ENCODE results near the gene ADGRL2.
"Not testable (repeated sequence)": the region's sequence is repeated elsewhere in the genome, so short reads cannot be mapped to it uniquely, and the experiment has no call there.

Gene ADGRL2

GRCh38 chr1:81880781-81881180, 80.0 kb downstream of the ADGRL2 start:
- Histone ChIP-seq H3K79me2 (ENCODE audit: insufficient read depth, low read length) (no peaks in the 10 kb centered on the region), H3K27ac (ENCODE audit: low read length) (no peak overlapping the region)
- TF ChIP-seq EZH2 (IDR thresholded peaks at IDR 0.05; ENCODE audit: borderline replicate concordance, low read depth, low read length, severe bottlenecking) = no peak
- no peak for TF ChIP-seq CTCF (IDR thresholded peaks at IDR 0.05; ENCODE audit: borderline replicate concordance, extremely low read depth, low read length, poor library complexity, severe bottlenecking)

GRCh38 chr1:81885291-81885690, 84.6 kb downstream of the ADGRL2 start:
- ATAC-seq (ENCODE audit: insufficient read depth, low read depth) (no peak), DNase-seq (no peak)
- H3K4me3 ChIP-seq (ENCODE audit: low read depth in 1 of 2, low read length in 2 of 2) = no peak overlapping the region
- no peak overlapping the region for H2AFZ ChIP-seq (ENCODE audit: low read depth, low read length)
- no peaks in the 10 kb centered on the region for H4K20me1 ChIP-seq (ENCODE audit: insufficient read depth, low read length)
- no peak for TF ChIP-seq CTCF (IDR thresholded peaks at IDR 0.05; ENCODE audit: borderline replicate concordance, extremely low read depth, low read length, poor library complexity, severe bottlenecking)
- no peak for TF ChIP-seq EZH2 (IDR thresholded peaks at IDR 0.05; ENCODE audit: borderline replicate concordance, low read depth, low read length, severe bottlenecking)
- no peaks in the 10 kb centered on the region for H3K9me3 ChIP-seq (ENCODE audit: insufficient read depth, low read length, severe bottlenecking)
- H3K79me2 ChIP-seq (ENCODE audit: insufficient read depth, low read length) = no peaks in the 10 kb centered on the region
- no peaks in the 10 kb centered on the region for H3K27me3 ChIP-seq (ENCODE audit: insufficient read depth, low read length, poor library complexity)
- H3K9ac ChIP-seq (ENCODE audit: low read depth, low read length) = no peak overlapping the region
- H3K36me3 ChIP-seq (ENCODE audit: insufficient read depth, low read length) = no peaks in the 10 kb centered on the region
- H3K4me2 ChIP-seq (ENCODE audit: insufficient read depth, low read length) = no peak overlapping the region
- no peaks in the 10 kb centered on the region for H3K4me1 ChIP-seq (ENCODE audit: insufficient read depth, low read length)
- H3K27ac ChIP-seq (ENCODE audit: low read length) = no peak overlapping the region

More at GRCh38 chr1:81880781-81881180, 80.0 kb downstream of the ADGRL2 start:
- Histone ChIP-seq H3K9ac (ENCODE audit: low read depth, low read length) (no peak overlapping the region), H4K20me1 (ENCODE audit: insufficient read depth, low read length) (no peaks in the 10 kb centered on the region), H3K36me3 (ENCODE audit: insufficient read depth, low read length) (no peaks in the 10 kb centered on the region), H3K4me1 (ENCODE audit: insufficient read depth, low read length) (no peaks in the 10 kb centered on the region), H3K27me3 (ENCODE audit: insufficient read depth, low read length, poor library complexity) (no peaks in the 10 kb centered on the region), H3K9me3 (ENCODE audit: insufficient read depth, low read length, severe bottlenecking) (no peaks in the 10 kb centered on the region), H3K4me2 (ENCODE audit: insufficient read depth, low read length) (no peak overlapping the region), H3K4me3 (ENCODE audit: low read depth in 1 of 2, low read length in 2 of 2) (no peak overlapping the region), H2AFZ (ENCODE audit: low read depth, low read length) (no peak overlapping the region)
- ATAC-seq (ENCODE audit: insufficient read depth, low read depth) = no peak
- DNase-seq = no peak

- ATAC-seq (ENCODE audit: insufficient read depth, low read depth) = not testable (repeated sequence)
Measured at GRCh38 chr1:81886292-81886691, 85.6 kb downstream of the ADGRL2 start.

GRCh38 chr1:81887421-81888144, 86.8 kb downstream of the ADGRL2 start:
- no peak for ATAC-seq (ENCODE audit: insufficient read depth, low read depth)
- no peak overlapping the region for H3K4me2 ChIP-seq (ENCODE audit: insufficient read depth, low read length)

More at GRCh38 chr1:81886292-81886691, 85.6 kb downstream of the ADGRL2 start:
- H3K9me3 ChIP-seq (ENCODE audit: insufficient read depth, low read length, severe bottlenecking); H3K4me1 ChIP-seq (ENCODE audit: insufficient read depth, low read length); H3K27ac ChIP-seq (ENCODE audit: low read length); H3K4me2 ChIP-seq (ENCODE audit: insufficient read depth, low read length); H3K9ac ChIP-seq (ENCODE audit: low read depth, low read length); H3K4me3 ChIP-seq (ENCODE audit: low read depth in 1 of 2, low read length in 2 of 2); H3K27me3 ChIP-seq (ENCODE audit: insufficient read depth, low read length, poor library complexity); H4K20me1 ChIP-seq (ENCODE audit: insufficient read depth, low read length); DNase-seq; H2AFZ ChIP-seq (ENCODE audit: low read depth, low read length); H3K36me3 ChIP-seq (ENCODE audit: insufficient read depth, low read length); H3K79me2 ChIP-seq (ENCODE audit: insufficient read depth, low read length): not testable (repeated sequence)

More at GRCh38 chr1:81887421-81888144, 86.8 kb downstream of the ADGRL2 start:
- Histone ChIP-seq H4K20me1 (ENCODE audit: insufficient read depth, low read length) (no peaks in the 10 kb centered on the region), H3K36me3 (ENCODE audit: insufficient read depth, low read length) (no peaks in the 10 kb centered on the region), H3K79me2 (ENCODE audit: insufficient read depth, low read length) (no peaks in the 10 kb centered on the region), H3K9ac (ENCODE audit: low read depth, low read length) (no peak overlapping the region), H3K4me3 (ENCODE audit: low read depth in 1 of 2, low read length in 2 of 2) (no peak overlapping the region), H3K9me3 (ENCODE audit: insufficient read depth, low read length, severe bottlenecking) (no peaks in the 10 kb centered on the region), H3K4me1 (ENCODE audit: insufficient read depth, low read length) (no peaks in the 10 kb centered on the region), H3K27me3 (ENCODE audit: insufficient read depth, low read length, poor library complexity) (no peaks in the 10 kb centered on the region), H3K27ac (ENCODE audit: low read length) (no peak overlapping the region), H2AFZ (ENCODE audit: low read depth, low read length) (no peak overlapping the region)
- DNase-seq = no peak
- TF ChIP-seq CTCF (IDR thresholded peaks at IDR 0.05; ENCODE audit: borderline replicate concordance, extremely low read depth, low read length, poor library complexity, severe bottlenecking) = no peak
- no peak for TF ChIP-seq EZH2 (IDR thresholded peaks at IDR 0.05; ENCODE audit: borderline replicate concordance, low read depth, low read length, severe bottlenecking)

Data from DND-41 (cell line).